ENCODE data around the gene AK6. TPM values are rescaled to one million over a fixed set of nuclear protein-coding genes. Genes with fewer than 3 reads are reported as not detected.
"Not testable (repeated sequence)": the region's sequence is repeated elsewhere in the genome, so short reads cannot be mapped to it uniquely, and the experiment has no call there.

The AK6 gene
- total and polyA plus RNA-seq, 9 donors = 21.2 to 40.2 (median 29.8) TPM

DNA sequence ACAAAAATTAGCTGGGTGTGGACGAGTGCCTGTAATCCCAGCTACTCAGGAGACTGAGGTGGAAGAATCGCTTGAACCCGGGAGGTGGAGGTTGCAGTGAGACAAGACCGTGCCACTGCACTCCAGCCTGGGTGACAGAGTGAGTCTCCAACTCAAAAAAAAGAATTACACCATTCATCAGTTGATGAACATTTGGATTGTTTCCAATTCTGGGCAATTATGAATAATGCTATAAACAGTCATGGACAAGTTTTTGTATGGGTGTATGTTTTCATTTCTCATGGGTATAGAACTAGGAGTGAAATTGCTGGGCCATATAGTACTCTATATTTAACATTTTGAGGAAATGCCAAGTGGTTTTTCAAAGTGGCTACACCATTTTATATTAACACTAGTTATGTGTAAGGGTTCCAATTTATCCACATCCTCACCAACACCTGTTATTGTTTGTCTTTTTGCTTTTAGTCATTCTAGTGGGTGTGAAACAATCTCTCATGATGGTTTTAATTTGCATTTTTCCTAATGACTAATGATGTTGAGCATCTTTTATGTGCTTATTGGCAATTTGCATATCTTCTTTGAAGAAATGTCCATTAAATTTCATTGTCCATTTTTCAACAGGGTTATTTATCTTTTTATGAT lies 27.7 kb downstream of the AK6 start:
- no peaks in the 10 kb centered on the region for H3K4me1 ChIP-seq (ENCODE audit: insufficient read depth)
- no peaks in the 10 kb centered on the region for H3K9me3 ChIP-seq
- H3K4me3 ChIP-seq = no peak overlapping the region
- intact Hi-C loops (cut with DNase I) = no loop called here
- H3K36me3 ChIP-seq = no peaks in the 10 kb centered on the region
- TF ChIP-seq POLR2A (IDR thresholded peaks at IDR 0.05) = no peak
- no peak for TF ChIP-seq CTCF (IDR thresholded peaks at IDR 0.05)
- TF ChIP-seq EP300 (IDR thresholded peaks at IDR 0.05) = no peak
- H3K27me3 ChIP-seq = no peaks in the 10 kb centered on the region
- 89 to 96% (median 93%) methylated on average over 4 of the region's 4 CpGs for WGBS, 3 donors
- no peak overlapping the region for H3K27ac ChIP-seq
- no peak for DNase-seq

- WGBS, 3 donors = 88 to 92% (median 91%) methylated on average over 7 of the region's 7 CpGs
- TF ChIP-seq POLR2A (IDR thresholded peaks at IDR 0.05) = no peak
- TF ChIP-seq EP300 (IDR thresholded peaks at IDR 0.05) = no peak
- TF ChIP-seq CTCF (IDR thresholded peaks at IDR 0.05) = no peak
- intact Hi-C loops (cut with DNase I) = loop anchor here in 1 of 4 donors (10.0 kb wide), 2 partner anchors 171 to 241 kb away; partner anchors contain the start of genes CCNB1 and SLC30A5
- DNase-seq = no peak
- Histone ChIP-seq H3K4me1 (ENCODE audit: insufficient read depth) (peaks cover 4% of the 10 kb centered on the region), H3K27ac (no peak overlapping the region), H3K4me3 (no peak overlapping the region), H3K27me3 (no peaks in the 10 kb centered on the region), H3K36me3 (no peaks in the 10 kb centered on the region), H3K9me3 (no peaks in the 10 kb centered on the region)
Measured at GRCh38 chr5:69335341-69335935, 33.9 kb downstream of the AK6 start.

DNA sequence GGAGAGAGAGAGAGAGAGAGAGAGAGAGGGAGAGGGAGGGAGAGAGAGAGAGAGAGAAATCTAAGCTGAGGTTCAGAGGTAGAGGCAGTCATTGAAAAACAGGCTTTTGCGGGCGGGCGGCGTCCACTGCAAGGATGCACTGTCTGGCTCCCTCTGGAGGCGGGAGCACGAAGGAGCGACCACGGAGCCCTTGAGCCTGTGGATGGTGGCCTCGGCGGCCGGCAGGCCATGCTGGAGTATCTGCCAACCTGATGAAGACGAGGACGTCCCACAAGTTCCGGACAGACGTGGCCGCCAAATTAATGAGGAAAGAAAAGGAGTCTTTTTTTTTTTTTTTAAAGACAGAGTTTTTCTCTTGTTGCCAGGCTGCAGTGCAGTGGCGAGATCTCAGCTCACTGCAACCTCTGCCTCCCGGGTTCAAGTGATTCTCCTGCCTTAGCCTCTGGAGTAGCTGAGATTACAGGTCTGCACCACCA lies 34.5 kb downstream of the AK6 start:
- H3K4me1 ChIP-seq (ENCODE audit: insufficient read depth) = peaks cover 4% of the 10 kb centered on the region
- intact Hi-C loops (cut with DNase I) = loop anchor here in 1 of 4 donors (10.0 kb wide), 2 partner anchors 170 to 240 kb away; partner anchors contain the start of genes CCNB1 and SLC30A5
- no peak overlapping the region for H3K4me3 ChIP-seq

GRCh38 chr5:69333668-69334315 lies 35.5 kb downstream of the AK6 start:
- H3K4me3 ChIP-seq; H3K27me3 ChIP-seq; H3K9me3 ChIP-seq; H3K27ac ChIP-seq; H3K36me3 ChIP-seq; H3K4me1 ChIP-seq (ENCODE audit: insufficient read depth): not testable (repeated sequence)
- DNase-seq = peak in 3 of 5 donors; percentile 23 to 39 (median 30)
- intact Hi-C loops (cut with DNase I) = loop anchor here in 1 of 4 donors (10.0 kb wide), 2 partner anchors 169 to 239 kb away; partner anchors contain the start of genes CCNB1 and SLC30A5
- WGBS, 3 donors = 93 to 97% (median 95%) methylated on average over 25 of the region's 25 CpGs

More for the DNA sequence above, 34.5 kb downstream of the AK6 start:
- WGBS, 3 donors = 9 to 11% (median 9%) methylated on average over 18 of the region's 18 CpGs
- Histone ChIP-seq H3K36me3 (no peaks in the 10 kb centered on the region), H3K27me3 (no peaks in the 10 kb centered on the region), H3K27ac (no peak overlapping the region), H3K9me3 (no peaks in the 10 kb centered on the region)
- peak; percentile 74 to 87 (median 82) for DNase-seq
- TF ChIP-seq CTCF (IDR thresholded peaks at IDR 0.05) (peak; percentile 36 to 50 (median 38)), EP300 (IDR thresholded peaks at IDR 0.05) (no peak), POLR2A (IDR thresholded peaks at IDR 0.05) (no peak)
